Measurements from ENCODE around the gene BAMBI. TPM values are rescaled to one million over a fixed set of nuclear protein-coding genes. Genes with fewer than 3 reads are reported as not detected.
A peak's percentile ranks its signal among the peaks of the same experiment; 100 is the strongest.

BAMBI gene
- polyA plus RNA-seq, 4 donors, result 1.1 to 46.5 (median 1.3) TPM; not detected in 1

DNA sequence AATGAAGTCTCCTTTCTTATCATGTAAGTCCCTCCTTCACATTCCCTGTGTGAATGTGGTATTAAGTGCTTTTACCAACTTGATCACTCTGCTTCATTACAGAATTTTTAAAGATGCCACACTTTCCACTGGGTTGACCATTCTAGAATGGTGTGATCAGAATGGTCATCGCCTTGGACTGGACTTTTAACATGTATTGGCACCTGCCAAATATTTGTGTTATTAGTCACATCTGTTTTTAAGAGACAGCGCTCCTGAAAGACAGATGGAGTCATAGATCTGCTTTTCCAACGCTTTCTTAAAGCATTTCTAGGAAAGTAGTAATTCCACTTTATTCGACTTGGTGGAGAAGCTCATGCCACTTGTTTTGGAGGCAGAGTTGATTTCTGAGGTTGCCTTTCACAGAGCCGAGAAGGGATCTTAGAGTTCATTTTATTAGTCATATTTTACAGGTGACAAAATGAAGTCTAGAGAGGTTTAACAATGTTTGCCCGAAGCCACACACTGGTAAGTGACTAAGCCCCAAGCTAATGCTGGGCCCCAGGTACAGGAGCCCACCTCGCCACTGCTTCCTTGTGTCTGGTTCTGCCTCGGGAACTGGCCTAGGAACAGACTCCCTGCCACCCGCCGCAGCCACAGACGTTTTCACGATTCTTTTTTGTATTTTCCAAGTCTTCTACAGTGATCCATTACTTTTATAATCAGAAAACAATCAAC, 10.4 kb upstream of the BAMBI start:
- Histone ChIP-seq H3K9me3 (ENCODE audit: control insufficient read depth in 2 of 2, insufficient read depth in 1 of 2, low read depth in 1 of 2, low read length in 1 of 2) (no peaks in the 10 kb centered on the region), H3K4me3 (ENCODE audit: low read depth in 1 of 3, low read length in 3 of 3) (no peak overlapping the region), H3K27ac (ENCODE audit: low read depth in 1 of 3, low read length in 2 of 3) (no peak overlapping the region), H3K4me1 (ENCODE audit: control insufficient read depth in 3 of 3, insufficient read depth in 2 of 3, low read depth in 1 of 3, low read length in 2 of 3) (peaks cover 0 to 5% (median 0%) of the 10 kb centered on the region in 3 donors), H3K27me3 (ENCODE audit: control insufficient read depth in 3 of 3, insufficient read depth in 3 of 3, low read length in 3 of 3) (peaks cover 6 to 29% (median 12%) of the 10 kb centered on the region in 3 donors), H3K36me3 (ENCODE audit: control insufficient read depth in 3 of 3, insufficient read depth in 2 of 3, low read depth in 1 of 3, low read length in 3 of 3) (no peaks in the 10 kb centered on the region)
- peak in 1 of 2 donors; percentile 9 for DNase-seq
- FAIRE-seq, result no peak
- 76 to 86% (median 78%) methylated on average over 12 of the region's 12 CpGs for whole genome bisulfite sequencing, 3 donors

DNA sequence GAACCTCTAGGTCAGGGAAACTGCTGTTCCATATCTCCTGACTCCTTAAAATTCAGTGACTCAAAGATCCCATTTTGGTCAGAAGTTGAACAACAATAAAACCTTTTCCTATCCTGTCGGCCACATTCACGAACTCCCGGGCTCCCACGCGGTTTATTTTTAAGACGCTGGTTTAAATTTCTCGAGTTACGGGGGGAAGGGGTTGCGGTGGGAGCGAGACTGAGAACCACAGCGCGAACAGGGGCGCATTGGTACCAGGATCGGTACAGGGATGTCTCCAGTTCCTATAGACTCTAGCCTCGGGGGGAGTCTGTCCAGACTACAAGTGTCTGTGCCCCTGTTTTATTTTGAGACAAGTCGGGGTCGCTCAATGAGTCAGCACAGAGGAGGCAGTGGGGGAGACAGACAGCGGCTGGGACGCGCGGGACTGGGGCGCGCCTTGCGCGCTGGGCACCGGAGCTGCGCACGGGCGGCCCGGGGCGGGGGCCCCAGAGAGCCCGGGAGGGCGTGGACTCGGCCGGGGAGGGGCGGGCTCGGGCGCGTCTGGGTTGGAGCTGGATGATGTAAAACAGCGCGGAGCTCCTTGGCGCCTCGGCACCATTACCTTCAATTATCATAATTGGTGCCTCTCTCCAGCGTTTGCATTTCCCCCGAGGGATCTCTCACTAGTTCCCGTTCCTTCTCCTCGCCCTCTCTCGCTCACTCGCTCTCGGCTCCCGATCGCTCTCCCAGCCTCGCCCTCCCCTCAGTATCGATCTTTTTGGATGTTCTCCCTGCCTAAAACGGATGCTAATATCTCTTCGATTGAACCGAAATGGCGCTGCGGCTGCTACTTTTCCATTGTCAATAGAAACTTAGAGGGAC, 8.7 kb upstream of the BAMBI start:
- WGBS, 3 donors, result 2 to 4% (median 4%) methylated on average over 57 to 59 of the region's 59 CpGs
- H3K27me3 ChIP-seq (ENCODE audit: control insufficient read depth in 3 of 3, insufficient read depth in 3 of 3, low read length in 3 of 3), result peaks cover 6 to 29% (median 18%) of the 10 kb centered on the region in 3 donors
- H3K4me3 ChIP-seq (ENCODE audit: low read depth in 1 of 3, low read length in 3 of 3), result peak overlapping the region in 1 of 3 donors; percentile 46
- H3K27ac ChIP-seq (ENCODE audit: low read depth in 1 of 3, low read length in 2 of 3), result no peak overlapping the region
- FAIRE-seq, result no peak
- H3K9me3 ChIP-seq (ENCODE audit: control insufficient read depth in 2 of 2, insufficient read depth in 1 of 2, low read depth in 1 of 2, low read length in 1 of 2), result no peaks in the 10 kb centered on the region
- H3K4me1 ChIP-seq (ENCODE audit: control insufficient read depth in 3 of 3, insufficient read depth in 2 of 3, low read depth in 1 of 3, low read length in 2 of 3), result peaks cover 0 to 5% (median 0%) of the 10 kb centered on the region in 3 donors
- peak in 1 of 2 donors; percentile 89 for DNase-seq
- no peaks in the 10 kb centered on the region for H3K36me3 ChIP-seq (ENCODE audit: control insufficient read depth in 3 of 3, insufficient read depth in 2 of 3, low read depth in 1 of 3, low read length in 3 of 3)

DNA sequence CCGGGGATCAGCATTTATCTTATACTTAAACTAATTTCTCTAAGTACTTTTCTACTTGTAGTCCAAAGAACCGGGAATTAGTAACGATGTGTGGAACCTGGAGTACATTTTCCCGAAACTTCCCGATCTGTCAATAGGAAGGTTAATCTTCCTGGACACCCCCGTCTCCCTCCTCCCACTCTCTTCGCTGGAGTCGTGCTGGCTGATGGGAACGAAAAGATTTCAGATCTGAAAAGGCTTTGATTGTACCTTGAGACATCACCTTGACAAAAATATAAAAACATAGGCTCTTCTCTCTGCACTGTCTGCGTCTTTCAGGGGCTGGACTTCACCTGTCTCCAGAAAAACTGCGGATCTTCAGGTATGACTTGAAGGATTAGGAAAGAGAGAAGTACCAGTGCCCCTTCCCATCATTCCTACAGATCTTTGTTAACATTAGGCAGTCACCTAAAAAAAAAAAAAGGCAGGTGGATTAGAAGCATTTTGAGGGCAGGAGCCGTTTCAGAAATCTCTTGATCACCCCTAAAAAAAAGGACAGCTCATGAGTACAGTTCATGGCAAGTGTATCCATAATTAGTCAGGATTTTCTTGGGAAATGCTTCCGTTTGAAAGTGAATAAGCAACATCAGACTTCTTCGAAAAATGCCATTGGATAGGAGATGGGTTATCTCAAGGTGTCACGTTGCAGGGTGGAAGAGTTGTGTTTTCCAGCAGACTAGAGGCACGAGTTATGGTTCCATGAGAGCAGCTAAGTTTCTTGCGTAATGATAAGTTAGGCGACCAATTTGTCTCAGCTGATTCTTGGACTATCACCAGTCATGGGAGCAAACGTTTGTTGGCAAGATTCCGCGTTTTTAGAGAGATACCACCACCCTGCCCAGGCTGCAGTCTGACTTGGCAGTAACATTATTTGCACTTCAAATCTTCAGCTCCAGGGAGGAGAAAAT, 7.8 kb upstream of the BAMBI start:
- peaks cover 0 to 5% (median 0%) of the 10 kb centered on the region in 3 donors for H3K4me1 ChIP-seq (ENCODE audit: control insufficient read depth in 3 of 3, insufficient read depth in 2 of 3, low read depth in 1 of 3, low read length in 2 of 3)
- no peaks in the 10 kb centered on the region for H3K36me3 ChIP-seq (ENCODE audit: control insufficient read depth in 3 of 3, insufficient read depth in 2 of 3, low read depth in 1 of 3, low read length in 3 of 3)
- FAIRE-seq (no peak), DNase-seq (peak in 1 of 2 donors; percentile 49)
- peaks cover 6 to 29% (median 18%) of the 10 kb centered on the region in 3 donors for H3K27me3 ChIP-seq (ENCODE audit: control insufficient read depth in 3 of 3, insufficient read depth in 3 of 3, low read length in 3 of 3)
- no peaks in the 10 kb centered on the region for H3K9me3 ChIP-seq (ENCODE audit: control insufficient read depth in 2 of 2, insufficient read depth in 1 of 2, low read depth in 1 of 2, low read length in 1 of 2)
- 31 to 42% (median 39%) methylated on average over 21 of the region's 21 CpGs for WGBS, 3 donors
- no peak overlapping the region for H3K27ac ChIP-seq (ENCODE audit: low read depth in 1 of 3, low read length in 2 of 3)
- H3K4me3 ChIP-seq (ENCODE audit: low read depth in 1 of 3, low read length in 3 of 3), result peak overlapping the region in 1 of 3 donors; percentile 46

DNA sequence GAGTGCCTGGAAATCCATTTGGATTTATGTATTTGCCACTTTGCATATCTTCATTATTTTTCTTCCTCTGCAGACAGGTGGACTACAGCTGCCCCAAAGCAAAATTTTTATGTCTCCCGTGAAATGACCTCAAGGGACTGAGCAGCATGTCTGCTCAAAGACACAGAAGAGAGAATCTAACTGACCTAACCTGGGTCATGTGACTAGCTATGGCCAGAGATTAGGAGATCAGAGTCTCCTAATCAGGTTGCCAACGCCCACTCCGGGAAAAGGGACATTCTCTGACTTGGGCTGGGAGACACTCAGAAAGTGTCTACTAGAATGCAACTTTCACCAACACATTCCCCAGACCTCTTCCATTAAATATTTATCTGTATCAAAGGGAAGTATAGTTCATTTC, 2.5 kb upstream of the BAMBI start:
- peaks cover 8 to 19% (median 12%) of the 10 kb centered on the region in 3 donors for H3K27me3 ChIP-seq (ENCODE audit: control insufficient read depth in 3 of 3, insufficient read depth in 3 of 3, low read length in 3 of 3)
- peak; percentile 28 to 55 for DNase-seq
- peaks cover 0 to 12% (median 0%) of the 10 kb centered on the region in 3 donors for H3K4me1 ChIP-seq (ENCODE audit: control insufficient read depth in 3 of 3, insufficient read depth in 2 of 3, low read depth in 1 of 3, low read length in 2 of 3)
- H3K27ac ChIP-seq (ENCODE audit: low read depth in 1 of 3, low read length in 2 of 3), result no peak overlapping the region
- H3K4me3 ChIP-seq (ENCODE audit: low read depth in 1 of 3, low read length in 3 of 3), result no peak overlapping the region
- no peaks in the 10 kb centered on the region for H3K9me3 ChIP-seq (ENCODE audit: control insufficient read depth in 2 of 2, insufficient read depth in 1 of 2, low read depth in 1 of 2, low read length in 1 of 2)
- no peaks in the 10 kb centered on the region for H3K36me3 ChIP-seq (ENCODE audit: control insufficient read depth in 3 of 3, insufficient read depth in 2 of 3, low read depth in 1 of 3, low read length in 3 of 3)
- WGBS, 3 donors, result 25 to 72% (median 45%) methylated on average over 3 of the region's 3 CpGs
- FAIRE-seq, result no peak

DNA sequence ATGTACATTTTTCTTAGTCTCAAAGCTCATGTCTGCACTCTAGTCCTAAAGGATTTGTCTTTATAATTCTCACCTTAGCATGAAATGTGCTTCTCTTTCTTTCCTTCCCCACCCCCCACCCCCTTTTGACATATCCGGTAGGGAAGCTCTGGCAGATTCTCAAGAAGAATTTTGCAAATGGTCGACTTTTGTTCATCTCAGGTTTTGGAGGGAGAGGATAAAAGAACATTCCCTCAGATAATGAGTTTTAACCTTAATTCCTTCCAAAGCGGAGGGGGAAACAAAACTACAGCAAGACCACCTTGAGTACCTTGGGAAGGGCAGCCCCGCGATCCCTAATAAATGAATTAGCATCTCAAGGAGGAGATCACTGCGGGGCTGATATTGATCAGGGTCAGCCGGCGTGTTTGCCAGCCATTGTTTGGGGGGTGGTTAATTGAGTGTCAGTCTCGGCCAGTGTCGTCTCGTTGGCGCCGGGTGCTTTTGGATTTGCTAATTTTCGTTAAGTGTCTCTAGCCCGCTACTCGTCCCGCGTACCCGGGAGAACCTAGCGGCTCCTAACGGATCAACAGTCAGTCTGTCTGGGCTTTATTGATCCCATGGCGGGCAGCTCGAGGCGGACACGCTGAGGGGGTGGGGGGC, 874 bp upstream of the BAMBI start:
- WGBS, 3 donors, result 3 to 5% (median 3%) methylated on average over 25 of the region's 25 CpGs
- Histone ChIP-seq H3K27ac (ENCODE audit: low read depth in 1 of 3, low read length in 2 of 3) (no peak overlapping the region), H3K27me3 (ENCODE audit: control insufficient read depth in 3 of 3, insufficient read depth in 3 of 3, low read length in 3 of 3) (peaks cover 8 to 28% (median 9%) of the 10 kb centered on the region in 3 donors), H3K4me1 (ENCODE audit: control insufficient read depth in 3 of 3, insufficient read depth in 2 of 3, low read depth in 1 of 3, low read length in 2 of 3) (peaks cover 0 to 16% (median 0%) of the 10 kb centered on the region in 3 donors), H3K4me3 (ENCODE audit: low read depth in 1 of 3, low read length in 3 of 3) (peak overlapping the region in 2 of 3 donors; percentile 62 to 80), H3K9me3 (ENCODE audit: control insufficient read depth in 2 of 2, insufficient read depth in 1 of 2, low read depth in 1 of 2, low read length in 1 of 2) (no peaks in the 10 kb centered on the region), H3K36me3 (ENCODE audit: control insufficient read depth in 3 of 3, insufficient read depth in 2 of 3, low read depth in 1 of 3, low read length in 3 of 3) (peaks cover 0 to 3% (median 0%) of the 10 kb centered on the region in 3 donors)
- DNase-seq (no peak), FAIRE-seq (no peak)

DNA sequence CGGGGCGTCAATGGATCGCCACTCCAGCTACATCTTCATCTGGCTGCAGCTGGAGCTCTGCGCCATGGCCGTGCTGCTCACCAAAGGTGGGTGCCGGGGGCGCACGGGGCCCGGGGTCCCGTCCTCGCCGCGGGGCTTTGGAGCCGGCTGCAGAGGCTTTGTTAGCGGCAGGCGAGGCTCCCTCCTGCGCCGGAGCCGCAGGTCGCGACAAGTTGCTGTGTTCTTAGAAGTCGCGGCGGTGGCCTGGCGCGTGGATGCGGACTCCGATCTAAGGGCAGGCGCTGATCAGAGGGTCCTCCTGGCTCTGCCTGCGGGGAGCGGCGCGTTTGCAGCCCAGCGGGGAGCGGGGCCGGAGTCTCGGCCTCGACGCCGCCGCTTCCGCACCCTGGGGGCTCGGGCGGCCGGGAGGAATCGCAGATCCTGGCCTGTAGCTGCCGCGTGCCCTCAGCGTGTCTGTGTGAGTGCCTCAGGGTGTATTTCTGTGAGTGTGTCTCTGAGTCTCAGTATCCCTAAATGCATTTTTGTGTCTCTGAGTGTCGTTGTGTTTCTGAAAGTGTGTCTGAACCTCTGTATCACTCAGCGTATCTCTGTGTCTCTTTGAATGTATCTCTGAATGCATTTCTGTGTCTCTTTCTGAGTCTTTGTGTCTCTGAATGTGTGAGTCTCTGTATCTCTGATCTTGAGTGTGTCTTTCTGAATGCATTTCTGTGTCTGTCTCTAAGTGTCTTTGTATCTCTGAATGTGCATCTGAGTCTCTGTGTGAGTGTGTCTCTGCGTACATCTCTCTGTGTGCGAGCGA, 766 bp downstream of the BAMBI start:
- H3K4me1 ChIP-seq (ENCODE audit: control insufficient read depth in 3 of 3, insufficient read depth in 2 of 3, low read depth in 1 of 3, low read length in 2 of 3), result peaks cover 0 to 23% (median 0%) of the 10 kb centered on the region in 3 donors
- H3K4me3 ChIP-seq (ENCODE audit: low read depth in 1 of 3, low read length in 3 of 3), result peak overlapping the region; percentile 48 to 80 (median 67)
- peaks cover 0 to 8% (median 0%) of the 10 kb centered on the region in 3 donors for H3K36me3 ChIP-seq (ENCODE audit: control insufficient read depth in 3 of 3, insufficient read depth in 2 of 3, low read depth in 1 of 3, low read length in 3 of 3)
- WGBS, 3 donors, result 3% methylated on average over 42 to 54 of the region's 54 CpGs
- peaks cover 9 to 28% (median 12%) of the 10 kb centered on the region in 3 donors for H3K27me3 ChIP-seq (ENCODE audit: control insufficient read depth in 3 of 3, insufficient read depth in 3 of 3, low read length in 3 of 3)
- DNase-seq (peak in 1 of 2 donors; percentile 77), FAIRE-seq (no peak)
- H3K9me3 ChIP-seq (ENCODE audit: control insufficient read depth in 2 of 2, insufficient read depth in 1 of 2, low read depth in 1 of 2, low read length in 1 of 2), result no peaks in the 10 kb centered on the region
- peak overlapping the region in 1 of 3 donors; percentile 84 for H3K27ac ChIP-seq (ENCODE audit: low read depth in 1 of 3, low read length in 2 of 3)
